ENCODE measurements around the gene GPBAR1. TPM values are rescaled to one million over a fixed set of nuclear protein-coding genes. Genes with fewer than 3 reads are reported as not detected.
A peak's percentile ranks its signal among the peaks of the same experiment; 100 is the strongest.

GPBAR1 gene
- total RNA-seq (ENCODE audit: unreplicated experiment): 1.6 TPM
- long read RNA-seq, partial matches to known transcripts: 1 of 2 reads
- long read RNA-seq, other reads (novel, unspliced or antisense): 0 of 2 reads

- Mint-ChIP-seq H3K27ac (ENCODE audit: unreplicated experiment) (peak within 1 kb of the TSS; percentile 95), H3K36me3 (ENCODE audit: unreplicated experiment) (peaks cover 4% of the 10 kb centered on the region)
- peak; percentile 63 for DNase-seq
These were observed at the start of gene GPBAR1 for GRCh38 chr2:218260742-218261422. GPBAR1 (plus strand) TSS chr2:218261015; CDS start chr2:218262725, 1,710 bp downstream.

GRCh38 chr2:218214116-218214515, 46.7 kb upstream of the GPBAR1 start:
- no peak for DNase-seq
- no peak for TF ChIP-seq CTCF (IDR thresholded peaks at IDR 0.05; ENCODE audit: partially characterized antibody, unreplicated experiment)

More at GRCh38 chr2:218260742-218261422, at the start of gene GPBAR1:
- Mint-ChIP-seq H3K4me1 (ENCODE audit: low read depth, unreplicated experiment) (peaks cover 28% of the 10 kb centered on the region), H3K4me3 (ENCODE audit: unreplicated experiment) (peak within 1 kb of the TSS; percentile 80), H3K9me3 (ENCODE audit: unreplicated experiment) (peaks cover 2% of the 10 kb centered on the region), H3K27me3 (ENCODE audit: unreplicated experiment) (peaks cover 14% of the 10 kb centered on the region)
- no peak for TF ChIP-seq CTCF (IDR thresholded peaks at IDR 0.05; ENCODE audit: partially characterized antibody, unreplicated experiment)

GRCh38 chr2:218216336-218216673, 44.5 kb upstream of the GPBAR1 start:
- H3K9me3 Mint-ChIP-seq (ENCODE audit: unreplicated experiment): peaks cover 7% of the 10 kb centered on the region
- no peaks in the 10 kb centered on the region for H3K36me3 Mint-ChIP-seq (ENCODE audit: unreplicated experiment)
- H3K4me1 Mint-ChIP-seq (ENCODE audit: low read depth, unreplicated experiment): peaks cover 22% of the 10 kb centered on the region
- no peak for TF ChIP-seq CTCF (IDR thresholded peaks at IDR 0.05; ENCODE audit: partially characterized antibody, unreplicated experiment)
- H3K27ac Mint-ChIP-seq (ENCODE audit: unreplicated experiment): peak overlapping the region; percentile 86
- peak overlapping the region; percentile 93 for H3K4me3 Mint-ChIP-seq (ENCODE audit: unreplicated experiment)
- peaks cover 4% of the 10 kb centered on the region for H3K27me3 Mint-ChIP-seq (ENCODE audit: unreplicated experiment)
- DNase-seq: no peak

More at GRCh38 chr2:218214116-218214515, 46.7 kb upstream of the GPBAR1 start:
- Mint-ChIP-seq H3K4me3 (ENCODE audit: unreplicated experiment) (no peak overlapping the region), H3K4me1 (ENCODE audit: low read depth, unreplicated experiment) (peaks cover 8% of the 10 kb centered on the region), H3K27ac (ENCODE audit: unreplicated experiment) (no peak overlapping the region), H3K27me3 (ENCODE audit: unreplicated experiment) (peaks cover 4% of the 10 kb centered on the region), H3K9me3 (ENCODE audit: unreplicated experiment) (peaks cover 7% of the 10 kb centered on the region), H3K36me3 (ENCODE audit: unreplicated experiment) (peaks cover 8% of the 10 kb centered on the region)

- DNase-seq: peak; percentile 95
- H3K4me3 Mint-ChIP-seq (ENCODE audit: unreplicated experiment): peak within 1 kb of the TSS; percentile 93
- H3K36me3 Mint-ChIP-seq (ENCODE audit: unreplicated experiment): no peaks in the 10 kb centered on the region
- H3K4me1 Mint-ChIP-seq (ENCODE audit: low read depth, unreplicated experiment): peaks cover 25% of the 10 kb centered on the region
- peaks cover 4% of the 10 kb centered on the region for H3K27me3 Mint-ChIP-seq (ENCODE audit: unreplicated experiment)
- peak within 1 kb of the TSS; percentile 86 for H3K27ac Mint-ChIP-seq (ENCODE audit: unreplicated experiment)
- TF ChIP-seq CTCF (IDR thresholded peaks at IDR 0.05; ENCODE audit: partially characterized antibody, unreplicated experiment): no peak
- H3K9me3 Mint-ChIP-seq (ENCODE audit: unreplicated experiment): peaks cover 7% of the 10 kb centered on the region
These were observed 44.0 kb upstream of the GPBAR1 start, which contains the start of gene ARPC2 for GRCh38 chr2:218216674-218217359. ARPC2 (plus strand) TSS chr2:218217189; CDS start chr2:218217471, 282 bp downstream.
